Activated T-helper 2 cell treated with anti-CD3 and anti-CD28 coated beads, Interferon-gamma antibody, Interleukin-2, Interleukin-4, amounts not matched to agents 10 μg/mL and 5 μg/mL and 100 μg/mL, durations not matched to agents 14 hours and 24 hours and 36 hours (primary cell): ENCODE data around the gene TMEM165. TPM values are rescaled to one million over a fixed set of nuclear protein-coding genes. Genes with fewer than 3 reads are reported as not detected.
"Not testable (repeated sequence)": the region's sequence is repeated elsewhere in the genome, so short reads cannot be mapped to it uniquely, and the experiment has no call there.

Experiments
- DNase-seq: peaks from one replicate; pipeline ENCODE4 v3.0.0; 2021; ENCODE audit warnings: low spot score
- H3K27ac Mint-ChIP-seq: one replicate; pipeline ENCODE4 v1.8.0; 2021; ENCODE audit warnings: mixed read lengths
- H3K27me3 Mint-ChIP-seq: one replicate; pipeline ENCODE4 v1.8.0; 2021; ENCODE audit warnings: low read depth, mixed read lengths
- H3K36me3 Mint-ChIP-seq: one replicate; pipeline ENCODE4 v1.8.0; 2021; ENCODE audit warnings: low read depth, mixed read lengths
- H3K4me1 Mint-ChIP-seq: one replicate; pipeline ENCODE4 v1.8.0; 2021; ENCODE audit warnings: low read depth, mixed read lengths
- H3K4me3 Mint-ChIP-seq: one replicate; pipeline ENCODE4 v1.8.0; 2021; ENCODE audit warnings: low read depth, mild to moderate bottlenecking, moderate library complexity, mixed read lengths
- H3K9me3 Mint-ChIP-seq: one replicate; pipeline ENCODE4 v1.8.0; 2021; ENCODE audit warnings: mixed read lengths
- intact Hi-C: fragments of 100-400 bp; cut with micrococcal nuclease; formaldehyde crosslinking; loops from one replicate; pipeline ENCODE4 v1.15.1; 2023
- total RNA-seq: library from RNA; stranded (reverse); gene quantifications from 2 replicates; pipeline ENCODE4 v1.2.3, GENCODE V29; 2022

TMEM165 gene, protein sequence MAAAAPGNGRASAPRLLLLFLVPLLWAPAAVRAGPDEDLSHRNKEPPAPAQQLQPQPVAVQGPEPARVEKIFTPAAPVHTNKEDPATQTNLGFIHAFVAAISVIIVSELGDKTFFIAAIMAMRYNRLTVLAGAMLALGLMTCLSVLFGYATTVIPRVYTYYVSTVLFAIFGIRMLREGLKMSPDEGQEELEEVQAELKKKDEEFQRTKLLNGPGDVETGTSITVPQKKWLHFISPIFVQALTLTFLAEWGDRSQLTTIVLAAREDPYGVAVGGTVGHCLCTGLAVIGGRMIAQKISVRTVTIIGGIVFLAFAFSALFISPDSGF
- total RNA-seq: 89.3 and 91.4 TPM in 2 replicates

DNA sequence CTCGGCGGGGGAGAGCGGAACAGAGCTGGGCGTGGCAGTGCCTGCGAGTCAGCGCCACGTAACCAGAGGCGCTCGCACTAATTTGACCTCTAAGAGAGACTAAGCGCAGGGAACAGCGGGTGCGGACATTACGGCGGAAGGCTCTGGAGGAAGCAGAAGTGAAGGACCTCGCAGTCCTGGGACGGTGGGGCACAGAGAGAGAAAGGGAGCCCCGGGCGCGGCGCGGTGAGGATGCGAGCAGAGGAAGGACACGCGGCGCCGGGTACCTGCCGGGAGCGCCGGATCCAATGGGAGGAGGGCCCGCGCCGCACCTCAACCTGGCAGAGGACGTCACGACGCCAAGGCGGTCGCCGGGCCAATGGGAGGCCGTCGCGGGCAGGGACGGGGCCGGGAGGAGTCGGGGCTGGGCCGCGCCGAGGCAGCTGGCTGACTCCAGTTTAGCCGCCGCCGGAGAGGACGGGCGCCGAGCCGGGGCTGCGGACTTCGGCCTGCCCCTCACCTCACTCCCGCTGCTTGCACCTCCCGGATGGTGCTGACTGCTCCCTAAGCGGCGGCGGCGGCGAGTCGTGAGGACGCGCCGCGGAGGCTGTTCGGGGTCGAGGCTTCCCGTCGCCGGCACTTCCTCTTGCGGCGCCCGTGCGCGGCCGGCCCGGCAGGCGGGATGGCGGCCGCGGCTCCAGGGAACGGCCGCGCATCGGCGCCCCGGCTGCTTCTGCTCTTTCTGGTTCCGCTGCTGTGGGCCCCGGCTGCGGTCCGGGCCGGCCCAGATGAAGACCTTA lies at the start of gene TMEM165:
TMEM165 (plus strand) TSS at position 429 of the 779 bp plus-strand sequence; CDS start at position 662, 233 bp downstream.
- Mint-ChIP-seq H3K36me3 (peaks cover 36% of the 10 kb centered on the region), H3K4me3 (peak within 1 kb of the TSS; percentile 98), H3K4me1 (peaks cover 31% of the 10 kb centered on the region), H3K27me3 (no peaks in the 10 kb centered on the region), H3K9me3 (no peaks in the 10 kb centered on the region), H3K27ac (peak within 1 kb of the TSS; percentile 97)
- intact Hi-C loops: loop anchor here (1.0 to 5.0 kb wide), 4 partner anchors 49 to 552 kb away; partner anchors contain the start of genes CEP135, EXOC1 and SRD5A3
- peak; percentile 86 for DNase-seq

DNA sequence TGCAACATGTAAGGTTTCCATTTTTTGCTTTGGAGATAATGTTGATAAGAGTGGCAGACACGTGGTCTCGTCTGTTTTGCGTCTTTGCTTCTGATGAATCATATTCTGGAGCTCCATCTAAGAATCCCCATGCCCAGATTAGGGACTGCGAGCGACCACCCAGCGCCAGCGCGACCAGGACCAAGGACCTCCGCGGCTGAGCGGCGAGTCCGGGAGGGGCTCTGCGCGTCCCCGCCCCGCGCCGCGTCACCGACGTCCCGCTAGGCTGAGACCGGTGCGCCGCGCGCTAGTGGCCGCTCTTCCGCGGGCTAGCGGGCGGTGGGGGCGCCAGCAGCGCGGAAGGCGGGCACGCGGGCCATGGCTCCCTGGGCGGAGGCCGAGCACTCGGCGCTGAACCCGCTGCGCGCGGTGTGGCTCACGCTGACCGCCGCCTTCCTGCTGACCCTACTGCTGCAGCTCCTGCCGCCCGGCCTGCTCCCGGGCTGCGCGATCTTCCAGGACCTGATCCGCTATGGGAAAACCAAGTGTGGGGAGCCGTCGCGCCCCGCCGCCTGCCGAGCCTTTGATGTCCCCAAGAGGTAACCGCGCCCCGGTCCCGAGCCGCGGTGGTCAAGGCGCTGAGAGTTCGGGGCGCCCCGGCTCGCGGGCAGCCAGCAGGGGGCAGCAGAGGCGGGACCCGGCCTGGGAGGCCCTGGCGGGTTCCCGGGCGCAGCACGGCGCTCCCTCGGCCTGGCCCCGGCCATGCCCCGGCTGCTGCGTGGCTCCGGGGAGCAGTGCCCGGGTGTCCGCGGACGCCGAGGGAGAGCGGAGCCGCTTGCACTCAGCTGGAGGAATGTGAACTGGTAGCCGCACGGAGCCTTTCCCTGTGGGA lies 49.5 kb upstream of the TMEM165 start, which contains the start of gene SRD5A3:
SRD5A3 (plus strand) TSS at position 263 of the 871 bp plus-strand sequence; CDS start at position 358, 95 bp downstream.
- Mint-ChIP-seq H3K4me3 (peak within 1 kb of the TSS; percentile 90), H3K27me3 (no peaks in the 10 kb centered on the region), H3K27ac (peak within 1 kb of the TSS; percentile 95), H3K9me3 (no peaks in the 10 kb centered on the region), H3K4me1 (peaks cover 29% of the 10 kb centered on the region), H3K36me3 (no peaks in the 10 kb centered on the region)
- intact Hi-C loops: loop anchor here (1.0 to 10.0 kb wide), 5 partner anchors 10 to 599 kb away; partner anchors contain the start of genes CEP135, CLOCK, EXOC1 and TMEM165
- DNase-seq: peak; percentile 72

DNA sequence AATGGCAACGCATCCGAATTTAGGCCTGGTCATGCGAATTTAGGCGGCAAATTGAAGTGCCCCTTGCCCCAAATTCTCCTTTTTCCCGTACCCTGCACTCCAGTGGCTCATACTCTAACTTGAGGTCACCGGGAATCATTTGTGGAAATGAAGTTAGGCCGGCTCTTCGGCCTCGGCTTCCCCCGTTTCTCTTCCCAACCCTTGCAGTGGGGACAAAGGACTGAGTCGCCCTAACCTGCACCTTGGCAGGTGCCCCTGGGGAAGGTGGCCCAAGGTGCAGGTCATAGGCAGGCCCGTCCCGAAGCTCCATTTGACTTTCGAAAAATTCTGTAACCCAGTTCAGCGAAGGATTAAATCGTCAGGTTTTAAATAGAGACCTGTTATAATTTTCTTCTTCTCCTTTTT lies 48.9 kb upstream of the TMEM165 start:
- H3K27ac Mint-ChIP-seq: peak overlapping the region; percentile 80
- peak overlapping the region; percentile 90 for H3K4me3 Mint-ChIP-seq
- H3K36me3 Mint-ChIP-seq: peaks cover 5% of the 10 kb centered on the region
- no peaks in the 10 kb centered on the region for H3K27me3 Mint-ChIP-seq
- intact Hi-C loops: loop anchor here (1.0 to 10.0 kb wide), 5 partner anchors 11 to 598 kb away; partner anchors contain the start of genes CEP135, CLOCK, EXOC1 and TMEM165
- peaks cover 29% of the 10 kb centered on the region for H3K4me1 Mint-ChIP-seq
- no peaks in the 10 kb centered on the region for H3K9me3 Mint-ChIP-seq
- DNase-seq: no peak

DNA sequence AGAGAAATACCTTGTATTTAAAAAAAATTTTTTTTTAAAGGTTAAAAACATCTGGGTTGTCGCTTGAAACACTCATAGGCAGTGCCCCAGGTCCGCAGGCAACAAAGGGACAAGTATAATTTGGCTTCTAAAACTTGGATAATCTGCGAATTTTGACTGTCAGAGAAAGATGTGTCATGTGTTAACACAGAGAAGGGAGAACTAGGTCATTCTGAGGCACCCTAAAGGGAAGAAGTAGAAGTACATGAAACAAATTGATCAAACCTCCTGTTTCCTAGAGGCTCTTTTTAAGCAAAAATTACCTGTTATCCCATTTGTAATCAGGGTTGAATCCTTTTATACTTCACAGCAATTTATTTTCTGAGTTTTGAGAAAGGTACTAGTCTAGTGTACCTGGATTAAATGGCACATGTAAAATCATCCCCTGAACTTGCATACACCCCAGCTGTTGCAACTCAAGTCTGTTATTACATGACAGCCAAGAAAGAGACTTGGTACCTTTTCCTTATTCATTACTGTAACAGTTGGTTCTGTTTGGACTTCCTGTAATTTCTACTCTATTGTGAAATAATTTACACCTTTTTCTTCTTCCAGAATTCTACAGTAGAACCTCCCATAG lies 48.0 kb upstream of the TMEM165 start:
- Mint-ChIP-seq H3K4me3 (peak overlapping the region; percentile 90), H3K27ac (peak overlapping the region; percentile 80)
- intact Hi-C loops: loop anchor here (5.0 to 10.0 kb wide), 2 partner anchors 505 to 597 kb away; partner anchors contain the start of genes CEP135 and EXOC1

DNA sequence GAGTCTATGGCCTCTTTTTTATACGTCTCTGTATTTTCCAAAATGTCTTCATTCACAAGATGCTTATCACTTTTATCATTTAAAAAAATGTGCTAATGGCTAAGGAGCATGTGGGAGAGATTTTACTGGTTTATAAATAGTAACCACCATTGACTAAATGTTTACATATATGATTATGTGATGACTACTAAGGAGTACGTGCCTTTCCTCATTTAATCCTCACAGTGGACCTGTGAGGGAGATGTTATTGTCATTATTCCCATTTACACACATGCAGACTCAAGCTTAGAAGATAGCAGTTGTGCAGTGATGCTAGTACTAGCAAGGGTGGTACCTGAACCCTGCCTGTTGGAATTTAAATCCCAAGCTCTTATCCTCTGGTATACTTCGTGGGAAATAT lies 47.3 kb upstream of the TMEM165 start:
- no peaks in the 10 kb centered on the region for H3K27me3 Mint-ChIP-seq
- DNase-seq: no peak
- intact Hi-C loops: loop anchor here (5.0 to 10.0 kb wide), 2 partner anchors 504 to 596 kb away; partner anchors contain the start of genes CEP135 and EXOC1
- peaks cover 29% of the 10 kb centered on the region for H3K4me1 Mint-ChIP-seq
- H3K9me3 Mint-ChIP-seq: no peaks in the 10 kb centered on the region
- peaks cover 21% of the 10 kb centered on the region for H3K36me3 Mint-ChIP-seq
- H3K27ac Mint-ChIP-seq: no peak overlapping the region
- H3K4me3 Mint-ChIP-seq: peak overlapping the region; percentile 21

More for the DNA sequence above, 48.0 kb upstream of the TMEM165 start:
- no peak for DNase-seq
- Mint-ChIP-seq H3K27me3 (no peaks in the 10 kb centered on the region), H3K4me1 (peaks cover 29% of the 10 kb centered on the region), H3K9me3 (no peaks in the 10 kb centered on the region), H3K36me3 (peaks cover 13% of the 10 kb centered on the region)

DNA sequence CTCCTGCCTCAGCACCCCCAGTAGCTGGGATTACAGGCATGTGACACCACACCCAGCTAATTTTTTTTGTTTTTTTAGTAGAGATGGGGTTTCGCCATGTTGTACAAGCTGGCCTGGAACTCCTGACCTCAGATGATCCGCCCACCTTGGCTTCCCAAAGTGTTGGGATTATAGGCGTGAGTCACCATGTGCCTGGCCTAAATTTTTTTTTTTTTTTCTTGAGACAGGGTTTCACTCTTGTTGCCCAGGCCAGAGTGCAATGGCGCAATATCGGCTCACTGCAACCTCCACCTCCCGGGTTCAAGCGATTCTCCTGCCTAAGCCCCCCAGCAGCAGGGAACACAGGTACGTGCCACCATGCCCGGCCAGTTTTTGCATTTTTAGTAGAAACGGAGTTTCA lies 44.9 kb upstream of the TMEM165 start:
- DNase-seq, H3K9me3 Mint-ChIP-seq, intact Hi-C loops, H3K4me3 Mint-ChIP-seq, H3K27ac Mint-ChIP-seq, H3K27me3 Mint-ChIP-seq: not testable (repeated sequence)
- H3K4me1 Mint-ChIP-seq: peaks cover 17% of the 10 kb centered on the region
- peaks cover 30% of the 10 kb centered on the region for H3K36me3 Mint-ChIP-seq

DNA sequence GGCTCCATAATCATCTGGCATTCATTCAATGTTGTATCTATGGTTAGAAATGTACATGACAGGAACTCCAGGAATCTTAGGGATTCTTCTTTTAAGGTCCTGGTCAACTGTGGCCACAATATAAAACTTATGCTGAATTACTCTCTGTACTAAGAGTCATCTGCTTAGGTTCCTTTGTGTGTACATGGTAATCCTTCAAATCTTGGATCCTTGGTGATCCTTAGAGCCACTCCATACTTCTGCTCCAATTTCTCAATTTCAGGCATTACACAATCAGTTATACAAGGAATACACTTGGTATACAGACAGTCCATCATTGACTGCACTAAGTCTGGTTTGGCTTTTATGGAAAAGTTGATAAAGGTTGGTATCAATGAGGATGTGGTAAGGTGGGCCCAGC lies 43.9 kb upstream of the TMEM165 start:
- Mint-ChIP-seq H3K4me3 (no peak overlapping the region), H3K27ac (no peak overlapping the region), H3K4me1 (peaks cover 18% of the 10 kb centered on the region), H3K36me3 (peaks cover 30% of the 10 kb centered on the region), H3K27me3 (no peaks in the 10 kb centered on the region), H3K9me3 (no peaks in the 10 kb centered on the region)
- no peak for DNase-seq
- intact Hi-C loops: no loop called here

DNA sequence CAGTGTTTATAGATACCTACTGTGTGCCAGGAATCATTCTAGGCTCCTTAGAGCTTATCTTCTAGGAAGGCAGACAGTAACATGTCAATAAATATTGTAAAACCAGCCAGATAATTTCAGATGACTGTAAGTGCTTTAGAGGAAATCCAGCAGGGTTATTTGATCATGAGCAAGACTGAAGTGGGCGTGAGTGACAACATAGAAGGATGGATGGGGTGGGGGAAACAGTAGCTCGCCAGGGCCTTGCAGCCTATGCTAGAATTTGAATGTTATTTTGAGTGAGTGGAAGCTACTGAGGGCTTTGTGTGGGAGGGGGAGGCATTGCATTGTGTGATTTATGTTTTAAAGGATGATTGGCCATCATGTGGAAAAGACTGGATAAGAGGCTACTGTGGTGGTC lies 43.0 kb upstream of the TMEM165 start:
- intact Hi-C loops: no loop called here
- Mint-ChIP-seq H3K9me3 (no peaks in the 10 kb centered on the region), H3K4me1 (peaks cover 10% of the 10 kb centered on the region), H3K4me3 (no peak overlapping the region), H3K36me3 (peaks cover 30% of the 10 kb centered on the region), H3K27ac (no peak overlapping the region), H3K27me3 (no peaks in the 10 kb centered on the region)
- no peak for DNase-seq

DNA sequence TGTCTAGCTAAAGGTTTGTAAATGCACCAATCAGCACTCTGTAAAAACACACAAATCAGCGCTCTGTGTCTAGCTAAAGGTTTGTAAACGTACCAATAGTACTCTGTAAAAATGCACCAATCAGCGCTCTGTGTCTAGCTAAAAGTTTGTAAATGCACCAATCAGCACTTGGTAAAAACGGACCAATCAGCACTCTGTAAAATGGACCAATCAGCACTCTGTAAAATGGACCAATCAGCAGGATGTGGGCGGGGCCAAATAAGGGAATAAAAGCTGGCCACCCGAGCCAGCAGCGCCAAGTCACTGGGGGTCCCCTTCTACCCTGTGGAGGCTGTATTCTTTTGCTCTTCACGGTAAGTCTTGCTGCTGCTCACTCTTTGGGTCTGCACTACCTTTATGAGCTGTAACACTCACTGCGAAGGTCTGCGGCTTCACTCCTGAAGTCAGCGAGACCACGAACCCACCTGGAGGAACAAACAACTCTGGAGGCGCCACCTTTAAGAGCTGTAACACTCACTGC lies 42.5 kb upstream of the TMEM165 start:
- DNase-seq, H3K9me3 Mint-ChIP-seq, intact Hi-C loops, H3K27ac Mint-ChIP-seq, H3K27me3 Mint-ChIP-seq, H3K4me1 Mint-ChIP-seq, H3K4me3 Mint-ChIP-seq: not testable (repeated sequence)
- peaks cover 30% of the 10 kb centered on the region for H3K36me3 Mint-ChIP-seq

DNA sequence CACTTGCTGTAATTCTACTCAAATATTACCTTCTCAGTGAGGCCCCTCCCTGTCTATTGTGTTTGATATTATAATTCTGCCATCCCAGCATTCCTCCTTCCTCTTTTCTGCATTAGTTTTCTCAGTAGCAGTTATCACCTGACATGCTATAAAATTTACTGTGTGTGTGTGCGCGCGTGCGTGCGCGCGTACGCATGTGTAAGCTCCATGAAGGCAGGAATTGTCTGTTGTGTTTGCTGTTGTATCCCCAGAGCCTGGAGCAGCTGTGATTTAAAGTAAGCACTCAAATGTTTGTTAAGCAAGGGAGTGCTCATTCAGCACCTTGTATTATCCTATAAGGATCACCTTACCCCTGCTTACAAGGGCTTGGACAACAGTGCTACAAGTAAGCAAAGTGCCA lies 41.1 kb upstream of the TMEM165 start:
- Mint-ChIP-seq H3K9me3 (no peaks in the 10 kb centered on the region), H3K27ac (no peak overlapping the region), H3K4me3 (no peak overlapping the region), H3K27me3 (no peaks in the 10 kb centered on the region), H3K4me1 (peaks cover 15% of the 10 kb centered on the region), H3K36me3 (peaks cover 30% of the 10 kb centered on the region)
- no peak for DNase-seq
- intact Hi-C loops: no loop called here

DNA sequence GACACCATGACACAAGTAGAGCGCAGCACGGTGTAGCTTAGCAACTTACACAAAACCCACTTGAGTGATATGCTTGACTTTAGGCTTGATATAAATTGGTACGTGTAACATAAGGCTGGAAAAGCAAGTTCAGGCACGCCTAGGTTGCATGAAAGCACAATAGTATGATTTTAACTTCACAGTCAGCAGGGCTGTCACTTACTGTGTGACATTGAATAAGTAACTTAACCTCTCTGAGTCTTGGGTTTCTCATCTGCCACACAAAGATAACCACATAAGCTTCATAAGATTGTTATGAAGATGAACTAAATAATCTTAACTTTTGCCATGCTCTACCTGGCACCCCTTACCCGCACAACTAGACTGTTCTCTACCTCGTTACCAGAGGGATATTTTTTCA lies 40.2 kb upstream of the TMEM165 start:
- intact Hi-C loops: no loop called here
- H3K4me3 Mint-ChIP-seq: no peak overlapping the region
- no peaks in the 10 kb centered on the region for H3K9me3 Mint-ChIP-seq
- H3K36me3 Mint-ChIP-seq: peaks cover 30% of the 10 kb centered on the region
- no peak for DNase-seq
- H3K27me3 Mint-ChIP-seq: no peaks in the 10 kb centered on the region
- no peak overlapping the region for H3K27ac Mint-ChIP-seq
- peaks cover 15% of the 10 kb centered on the region for H3K4me1 Mint-ChIP-seq
